ENCODE data around the gene GBP6. TPM values are rescaled to one million over a fixed set of nuclear protein-coding genes. Genes with fewer than 3 reads are reported as not detected.
A peak's percentile ranks its signal among the peaks of the same experiment; 100 is the strongest.

GBP6 gene
- total and polyA plus RNA-seq, 8 donors = 0.26 to 1.3 (median 0.69) TPM

DNA sequence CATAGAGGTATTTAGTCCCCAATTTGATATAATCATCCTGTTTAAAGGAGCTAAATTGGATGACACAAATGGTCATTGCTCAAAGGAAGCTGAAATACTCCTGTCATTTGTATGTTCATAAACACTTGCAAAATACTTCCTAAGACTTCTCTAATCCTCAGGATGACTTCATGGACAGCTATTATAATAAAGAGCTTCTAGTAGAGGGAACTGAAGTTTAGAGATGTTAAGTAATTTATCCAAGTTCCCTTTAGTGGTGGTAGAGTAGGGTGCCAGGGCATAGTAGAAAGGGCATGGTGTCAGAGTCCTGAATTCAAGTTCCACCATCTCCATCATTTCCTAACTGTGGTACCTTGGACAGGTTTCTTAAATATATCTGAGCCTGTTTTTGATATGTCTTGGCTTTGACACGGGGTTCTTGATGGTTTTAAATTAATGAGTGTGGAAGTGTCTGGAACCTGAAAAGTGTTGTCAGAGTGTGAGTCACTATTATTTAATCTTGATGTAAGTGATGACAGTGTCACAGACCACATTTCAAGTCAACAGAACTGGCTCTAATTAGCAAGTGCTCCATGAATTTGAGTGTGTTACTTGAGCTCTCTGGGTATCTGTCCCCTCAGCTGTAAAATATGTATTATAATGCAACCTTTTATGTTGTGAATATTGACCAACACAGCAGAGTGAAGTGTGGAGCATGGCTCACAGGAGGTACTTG is 12.1 kb upstream of the GBP6 start:
- TF ChIP-seq, protein P1, sequence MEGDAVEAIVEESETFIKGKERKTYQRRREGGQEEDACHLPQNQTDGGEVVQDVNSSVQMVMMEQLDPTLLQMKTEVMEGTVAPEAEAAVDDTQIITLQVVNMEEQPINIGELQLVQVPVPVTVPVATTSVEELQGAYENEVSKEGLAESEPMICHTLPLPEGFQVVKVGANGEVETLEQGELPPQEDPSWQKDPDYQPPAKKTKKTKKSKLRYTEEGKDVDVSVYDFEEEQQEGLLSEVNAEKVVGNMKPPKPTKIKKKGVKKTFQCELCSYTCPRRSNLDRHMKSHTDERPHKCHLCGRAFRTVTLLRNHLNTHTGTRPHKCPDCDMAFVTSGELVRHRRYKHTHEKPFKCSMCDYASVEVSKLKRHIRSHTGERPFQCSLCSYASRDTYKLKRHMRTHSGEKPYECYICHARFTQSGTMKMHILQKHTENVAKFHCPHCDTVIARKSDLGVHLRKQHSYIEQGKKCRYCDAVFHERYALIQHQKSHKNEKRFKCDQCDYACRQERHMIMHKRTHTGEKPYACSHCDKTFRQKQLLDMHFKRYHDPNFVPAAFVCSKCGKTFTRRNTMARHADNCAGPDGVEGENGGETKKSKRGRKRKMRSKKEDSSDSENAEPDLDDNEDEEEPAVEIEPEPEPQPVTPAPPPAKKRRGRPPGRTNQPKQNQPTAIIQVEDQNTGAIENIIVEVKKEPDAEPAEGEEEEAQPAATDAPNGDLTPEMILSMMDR (IDR thresholded peaks at IDR 0.05) = no peak
- intact Hi-C loops (cut with DNase I) = loop anchor here in 1 of 2 donors (10.0 kb wide), 1 partner anchor 257 kb away; no protein-coding TSS in a partner anchor
- DNase-seq = no peak
- H3K27ac ChIP-seq = peak overlapping the region in 1 of 2 donors; percentile 73
- H3K4me1 ChIP-seq = peaks cover 0 to 21% of the 10 kb centered on the region in 2 donors
- no peaks in the 10 kb centered on the region for H3K27me3 ChIP-seq
- no peaks in the 10 kb centered on the region for H3K36me3 ChIP-seq
- no peaks in the 10 kb centered on the region for H3K9me3 ChIP-seq
- no peak overlapping the region for H3K4me3 ChIP-seq
- peak; percentile 81 for ATAC-seq

DNA sequence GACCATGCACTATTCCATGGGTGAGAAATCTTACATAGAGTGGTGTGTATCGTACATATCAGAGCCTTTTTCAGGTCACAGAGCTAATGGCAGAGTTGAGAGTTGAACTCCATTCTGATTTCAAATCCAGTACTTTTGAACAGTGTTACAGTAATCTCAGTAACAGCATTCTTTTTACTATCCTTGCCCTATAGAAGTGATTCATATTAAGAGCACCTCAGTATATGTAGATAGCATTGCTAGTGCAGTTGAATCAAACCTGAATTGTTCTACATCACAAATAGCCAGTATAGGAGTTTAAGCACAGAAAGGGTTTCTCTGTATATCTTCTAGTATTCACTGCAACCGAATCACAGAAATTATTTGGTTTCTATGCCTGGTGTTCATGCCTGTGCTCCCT is 11.4 kb upstream of the GBP6 start:
- H3K27me3 ChIP-seq = no peaks in the 10 kb centered on the region
- intact Hi-C loops (cut with DNase I) = loop anchor here in 1 of 2 donors (10.0 kb wide), 1 partner anchor 258 kb away; no protein-coding TSS in a partner anchor
- no peak overlapping the region for H3K4me3 ChIP-seq
- DNase-seq (no peak), ATAC-seq (no peak)
- TF ChIP-seq, protein P1 (IDR thresholded peaks at IDR 0.05) = no peak
- no peaks in the 10 kb centered on the region for H3K36me3 ChIP-seq
- peak overlapping the region in 1 of 2 donors; percentile 73 for H3K27ac ChIP-seq
- no peaks in the 10 kb centered on the region for H3K9me3 ChIP-seq
- peaks cover 0 to 21% of the 10 kb centered on the region in 2 donors for H3K4me1 ChIP-seq

DNA sequence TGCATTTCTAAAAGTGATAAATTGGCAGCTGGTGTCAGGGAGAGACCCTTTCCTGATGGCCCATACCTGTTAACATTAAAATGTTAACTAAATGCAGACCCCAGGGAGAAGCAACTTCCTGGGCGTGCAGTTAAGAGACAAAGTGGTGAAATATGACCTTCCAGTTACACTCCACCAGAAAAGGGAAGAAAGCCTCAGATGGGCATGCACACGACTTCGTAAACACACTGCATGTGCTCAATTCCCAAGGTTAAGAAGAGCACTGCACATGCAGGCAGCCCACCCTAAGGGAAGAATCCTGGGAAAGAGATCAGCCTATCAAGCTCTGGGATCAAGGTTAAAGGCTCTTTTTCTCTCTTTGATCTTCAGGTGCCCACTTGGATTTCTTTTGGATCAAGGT is 9.7 kb upstream of the GBP6 start:
- ATAC-seq (no peak), DNase-seq (no peak)
- no peaks in the 10 kb centered on the region for H3K36me3 ChIP-seq
- H3K9me3 ChIP-seq = no peaks in the 10 kb centered on the region
- H3K4me3 ChIP-seq = no peak overlapping the region
- H3K27me3 ChIP-seq = no peaks in the 10 kb centered on the region
- intact Hi-C loops (cut with DNase I) = loop anchor here in 1 of 2 donors (10.0 kb wide), 1 partner anchor 259 kb away; no protein-coding TSS in a partner anchor
- H3K27ac ChIP-seq = peak overlapping the region in 1 of 2 donors; percentile 75
- peaks cover 0 to 28% of the 10 kb centered on the region in 2 donors for H3K4me1 ChIP-seq
- TF ChIP-seq, protein P1 (IDR thresholded peaks at IDR 0.05) = no peak

DNA sequence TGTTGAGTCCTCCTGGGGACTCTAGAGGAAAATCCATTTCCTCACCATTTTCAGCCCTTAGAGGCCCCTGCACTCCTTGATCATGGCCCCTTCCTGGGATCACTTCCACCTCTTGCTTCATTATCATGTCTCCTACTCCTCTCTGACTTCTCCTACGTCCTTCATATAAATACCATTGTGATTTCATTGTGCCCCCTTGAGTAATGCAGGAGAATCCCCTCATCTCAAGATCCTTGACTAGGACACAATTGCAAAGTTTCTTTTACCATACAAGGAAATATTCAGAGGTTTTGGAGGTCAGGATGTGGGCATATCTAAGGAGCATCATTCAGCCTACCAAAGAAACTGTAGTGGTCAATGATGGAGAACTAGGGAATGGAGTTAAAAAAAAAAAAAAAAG is 8.8 kb upstream of the GBP6 start:
- Histone ChIP-seq H3K27me3 (no peaks in the 10 kb centered on the region), H3K4me3 (no peak overlapping the region), H3K4me1 (peaks cover 0 to 28% of the 10 kb centered on the region in 2 donors), H3K36me3 (no peaks in the 10 kb centered on the region), H3K27ac (peak overlapping the region in 1 of 2 donors; percentile 75), H3K9me3 (no peaks in the 10 kb centered on the region)
- DNase-seq = no peak
- ATAC-seq = no peak
- TF ChIP-seq, protein P1 (IDR thresholded peaks at IDR 0.05) = no peak
- intact Hi-C loops (cut with DNase I) = loop anchor here in 1 of 2 donors (10.0 kb wide), 1 partner anchor 260 kb away; no protein-coding TSS in a partner anchor

DNA sequence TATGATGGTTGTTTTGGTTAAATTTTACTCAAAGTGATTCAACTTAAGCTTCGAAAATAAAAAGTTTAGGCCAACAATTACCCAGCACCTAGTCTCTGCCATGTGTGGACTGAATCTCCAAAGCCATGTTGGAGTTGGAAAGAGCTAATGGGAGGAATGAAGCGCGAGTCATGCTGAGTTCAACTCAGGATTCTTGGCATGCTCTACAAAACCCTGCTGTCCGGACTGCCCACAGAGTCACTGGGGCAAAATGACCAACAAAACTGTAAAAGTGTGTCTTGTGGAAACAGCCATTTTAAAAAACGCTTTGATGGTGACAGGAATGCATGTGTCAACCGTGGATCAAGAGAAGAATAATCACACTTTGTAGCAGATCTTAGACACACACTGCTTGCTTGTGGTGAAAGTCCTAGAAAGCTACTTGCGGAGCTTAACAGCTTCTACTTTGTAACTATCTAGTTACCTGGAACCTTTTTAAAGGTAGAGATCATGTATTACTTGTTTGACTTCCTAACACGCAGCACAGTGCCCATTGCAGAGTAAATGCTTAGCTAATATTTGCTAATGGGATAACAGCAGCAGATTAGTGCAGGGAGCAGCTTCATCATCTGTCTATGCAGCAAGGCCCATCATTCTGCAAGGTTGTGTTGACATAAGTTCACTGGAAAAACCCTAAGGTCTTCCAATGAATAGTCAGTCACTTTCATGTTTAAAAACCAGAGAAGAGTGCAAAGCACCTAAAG is 7.0 kb upstream of the GBP6 start:
- ATAC-seq (no peak), DNase-seq (no peak)
- intact Hi-C loops (cut with DNase I) = loop anchor here in 1 of 2 donors (10.0 kb wide), 1 partner anchor 262 kb away; no protein-coding TSS in a partner anchor
- no peaks in the 10 kb centered on the region for H3K27me3 ChIP-seq
- no peaks in the 10 kb centered on the region for H3K36me3 ChIP-seq
- H3K4me1 ChIP-seq = peaks cover 0 to 20% of the 10 kb centered on the region in 2 donors
- no peak overlapping the region for H3K27ac ChIP-seq
- H3K4me3 ChIP-seq = no peak overlapping the region
- TF ChIP-seq, protein P1 (IDR thresholded peaks at IDR 0.05) = no peak
- no peaks in the 10 kb centered on the region for H3K9me3 ChIP-seq

Measured in left lung (tissue), 10 donors.